Measurements from ENCODE around the gene OTOG. TPM values are rescaled to one million over a fixed set of nuclear protein-coding genes. Genes with fewer than 3 reads are reported as not detected.

OTOG gene
- total and polyA plus RNA-seq, 2 donors (not counting 1 experiment from before 2014, with no cell fraction given) = not detected

- Histone ChIP-seq H3K27ac (ENCODE audit: low read length in 2 of 2) (no peak overlapping the region), H2AFZ (ENCODE audit: insufficient read depth, low read depth, low read length, poor library complexity, severe bottlenecking) (no peak overlapping the region), H3K4me2 (replicated peaks; ENCODE audit: low read depth, low read length, poor library complexity, severe bottlenecking) (no peak overlapping the region), H3K4me1 (ENCODE audit: control insufficient read depth in 2 of 2, insufficient read depth in 2 of 2, low read length in 2 of 2) (no peaks in the 10 kb centered on the region), H3K36me3 (replicated peaks in 1 of 2; ENCODE audit: control extremely low read depth in 1 of 2, control insufficient read depth in 1 of 2, extremely low read depth in 1 of 2, insufficient read depth in 2 of 2, low read length in 1 of 2) (no peaks in the 10 kb centered on the region), H3K9ac (ENCODE audit: low read length) (no peak overlapping the region), H4K20me1 (ENCODE audit: control insufficient read depth, insufficient read depth, low read length, poor library complexity, severe bottlenecking) (no peaks in the 10 kb centered on the region), H3K79me2 (ENCODE audit: control insufficient read depth, insufficient read depth, low read length) (no peaks in the 10 kb centered on the region), H3K27me3 (replicated peaks in 1 of 4; ENCODE audit: control extremely low read depth in 1 of 4, control insufficient read depth in 3 of 4, insufficient read depth in 4 of 4, low read length in 3 of 4) (no peaks in the 10 kb centered on the region), H3K4me3 (ENCODE audit: control extremely low read depth in 1 of 5, extremely low read depth in 1 of 5, insufficient read depth in 1 of 5, low read depth in 2 of 5, low read length in 4 of 5) (no peak overlapping the region), H3K9me3 (ENCODE audit: control extremely low read depth in 1 of 3, control insufficient read depth in 2 of 3, insufficient read depth in 1 of 3, low read length in 2 of 3) (no peaks in the 10 kb centered on the region)
- ChIA-PET POLR2A (no interaction called here), CTCF (no interaction called here)
- Mint-ChIP-seq H3K27me3 (peaks cover 16% of the 10 kb centered on the region), H3K27ac (no peak overlapping the region), H3K9me3 (ENCODE audit: insufficient read depth) (no peaks in the 10 kb centered on the region), H3K4me1 (no peaks in the 10 kb centered on the region), H3K4me3 (no peak overlapping the region)
- intact Hi-C loops (cut with micrococcal nuclease) = no loop called here
- WGBS (ENCODE audit: insufficient coverage) = 96% methylated on average over 8 of the region's 8 CpGs
- no peak for TF ChIP-seq CTCF (IDR thresholded peaks at IDR 0.05)
- no peak for TF ChIP-seq EZH2 (IDR thresholded peaks at IDR 0.05; ENCODE audit: borderline replicate concordance, insufficient read depth, low read depth, low read length, poor library complexity, severe bottlenecking)
- ATAC-seq (ENCODE audit: low read depth) (no peak), DNase-seq (no peak)
These were observed 9.8 kb upstream of the OTOG start for GRCh38 chr11:17537261-17537660.

- H3K79me2 ChIP-seq (ENCODE audit: control insufficient read depth, insufficient read depth, low read length) = no peaks in the 10 kb centered on the region
- WGBS (ENCODE audit: insufficient coverage) = 80% methylated on average over 1 of the region's 1 CpG
- TF ChIP-seq EZH2 (IDR thresholded peaks at IDR 0.05; ENCODE audit: borderline replicate concordance, insufficient read depth, low read depth, low read length, poor library complexity, severe bottlenecking) (no peak), CTCF (IDR thresholded peaks at IDR 0.05) (no peak)
- Mint-ChIP-seq H3K27ac (no peak overlapping the region), H3K27me3 (peaks cover 22% of the 10 kb centered on the region), H3K4me3 (no peak overlapping the region), H3K9me3 (ENCODE audit: insufficient read depth) (no peaks in the 10 kb centered on the region), H3K4me1 (no peaks in the 10 kb centered on the region)
- H3K4me3 ChIP-seq (ENCODE audit: control extremely low read depth in 1 of 5, extremely low read depth in 1 of 5, insufficient read depth in 1 of 5, low read depth in 2 of 5, low read length in 4 of 5) = no peak overlapping the region
- no peaks in the 10 kb centered on the region for H3K36me3 ChIP-seq (replicated peaks in 1 of 2; ENCODE audit: control extremely low read depth in 1 of 2, control insufficient read depth in 1 of 2, extremely low read depth in 1 of 2, insufficient read depth in 2 of 2, low read length in 1 of 2)
- H3K9ac ChIP-seq (ENCODE audit: low read length) = no peak overlapping the region
- peaks cover 0 to 3% (median under 1%) of the 10 kb centered on the region in 4 experiments for H3K27me3 ChIP-seq (replicated peaks in 1 of 4; ENCODE audit: control extremely low read depth in 1 of 4, control insufficient read depth in 3 of 4, insufficient read depth in 4 of 4, low read length in 3 of 4)
- POLR2A ChIA-PET = no interaction called here
- DNase-seq (no peak), ATAC-seq (ENCODE audit: low read depth) (no peak)
- H3K9me3 ChIP-seq (ENCODE audit: control extremely low read depth in 1 of 3, control insufficient read depth in 2 of 3, insufficient read depth in 1 of 3, low read length in 2 of 3) = no peaks in the 10 kb centered on the region
- intact Hi-C loops (cut with micrococcal nuclease) = no loop called here
- CTCF ChIA-PET = no interaction called here
- H2AFZ ChIP-seq (ENCODE audit: insufficient read depth, low read depth, low read length, poor library complexity, severe bottlenecking) = no peak overlapping the region
- no peaks in the 10 kb centered on the region for H3K4me1 ChIP-seq (ENCODE audit: control insufficient read depth in 2 of 2, insufficient read depth in 2 of 2, low read length in 2 of 2)
- no peak overlapping the region for H3K27ac ChIP-seq (ENCODE audit: low read length in 2 of 2)
- no peaks in the 10 kb centered on the region for H4K20me1 ChIP-seq (ENCODE audit: control insufficient read depth, insufficient read depth, low read length, poor library complexity, severe bottlenecking)
- H3K4me2 ChIP-seq (replicated peaks; ENCODE audit: low read depth, low read length, poor library complexity, severe bottlenecking) = no peak overlapping the region
These were observed 9.0 kb upstream of the OTOG start for GRCh38 chr11:17538054-17538453.
